Amniotic epithelial cell (primary cell): ENCODE data around the gene ZNF556.
A peak's percentile ranks its signal among the peaks of the same experiment; 100 is the strongest.
"Not testable (repeated sequence)": the region's sequence is repeated elsewhere in the genome, so short reads cannot be mapped to it uniquely, and the experiment has no call there.

Experiments
- DNase-seq: peaks from one replicate; pipeline ENCODE4 v3.0.0-alpha.2; 2010; ENCODE audit warnings: low read depth

Gene ZNF556

GRCh38 chr19:2853015-2853606 lies 14.0 kb upstream of the ZNF556 start:
- DNase-seq: peak; percentile 15

DNA sequence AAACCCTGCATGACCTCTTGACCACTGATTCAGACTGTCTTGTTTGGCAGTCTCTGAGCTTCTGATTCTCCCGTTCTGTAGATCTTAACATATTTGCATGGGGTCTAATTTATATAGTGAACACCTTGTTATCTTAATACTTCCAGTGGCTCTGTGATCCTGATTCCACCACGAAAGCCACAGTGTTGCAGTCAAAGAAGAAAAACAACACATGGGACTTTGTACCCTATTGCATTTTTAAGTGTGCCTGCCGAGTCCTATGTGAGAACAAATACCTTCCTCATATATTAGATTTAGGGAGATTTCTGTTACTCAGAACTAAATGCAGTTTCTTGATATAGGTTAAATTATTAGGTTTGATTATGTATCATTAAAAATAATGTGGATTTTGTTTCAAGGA lies 12.3 kb upstream of the ZNF556 start:
- DNase-seq: no peak

- no peak for DNase-seq
Observed at GRCh38 chr19:2856457-2857050, 10.6 kb upstream of the ZNF556 start.

GRCh38 chr19:2858864-2859263 lies 8.3 kb upstream of the ZNF556 start:
- no peak for DNase-seq

- DNase-seq: no peak
Observed at GRCh38 chr19:2863816-2864215, 3.3 kb upstream of the ZNF556 start.

GRCh38 chr19:2865334-2866100 lies 1.6 kb upstream of the ZNF556 start:
- peak; percentile 81 for DNase-seq

- no peak for DNase-seq
Observed at GRCh38 chr19:2866495-2867024, 575 bp upstream of the ZNF556 start.

DNA sequence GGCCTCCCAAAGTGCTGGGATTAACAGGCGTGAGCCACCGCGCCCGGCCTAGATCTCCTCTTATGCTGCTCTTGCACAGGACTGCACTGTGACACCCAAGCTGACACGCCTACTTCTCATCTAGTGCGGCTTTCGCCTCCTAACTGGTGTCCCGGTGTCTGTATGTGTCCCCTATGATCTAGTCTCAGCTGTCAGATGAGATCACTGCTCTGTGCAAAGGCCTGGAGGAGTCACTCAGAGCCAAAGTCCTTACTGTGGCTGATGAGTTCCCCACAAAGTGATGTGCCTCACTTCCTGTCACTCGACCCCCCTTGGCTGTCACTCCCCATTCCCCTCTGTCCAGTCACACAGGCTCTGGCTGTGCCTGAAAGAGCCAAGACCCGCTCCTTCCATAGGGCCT lies 2.5 kb downstream of the ZNF556 start:
- DNase-seq: no peak

GRCh38 chr19:2872175-2872574 lies 5.0 kb downstream of the ZNF556 start:
- DNase-seq: not testable (repeated sequence)

GRCh38 chr19:2877398-2878331 lies 10.5 kb downstream of the ZNF556 start:
- no peak for DNase-seq

DNA sequence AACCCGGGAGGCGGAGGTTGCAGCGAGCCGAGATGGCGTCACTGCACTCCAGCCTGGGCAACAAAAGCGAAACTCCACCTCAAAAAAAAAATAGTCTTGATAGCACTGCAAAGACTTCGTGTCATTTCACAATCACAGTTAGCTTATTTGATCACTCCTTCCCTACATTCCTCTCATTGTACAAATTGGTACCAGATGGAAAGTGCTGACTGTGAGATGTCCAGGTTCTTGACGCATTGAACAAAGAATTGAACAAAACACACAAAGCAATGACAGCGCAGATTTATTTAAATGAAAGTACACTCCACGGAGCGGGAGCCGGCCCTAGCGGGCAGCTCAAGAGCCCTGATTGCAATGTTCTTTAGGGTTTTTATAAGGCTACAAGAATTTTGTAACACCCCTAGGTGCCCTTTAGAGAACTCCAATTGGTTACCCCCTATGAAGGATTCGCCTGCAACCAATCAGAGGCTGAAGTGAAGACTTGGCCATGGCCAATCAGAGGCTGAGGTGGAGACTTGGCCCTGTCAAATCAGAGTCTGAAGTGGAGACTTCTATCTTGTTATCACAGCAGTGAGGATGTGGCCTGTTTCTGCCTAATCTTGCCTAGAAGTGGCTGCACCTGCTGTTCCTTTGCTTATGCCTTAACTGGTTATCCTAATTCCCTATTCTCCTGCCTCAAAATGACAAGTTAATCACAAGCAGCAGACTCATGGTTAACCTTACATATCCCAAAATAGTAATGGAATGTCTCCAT lies 16.7 kb downstream of the ZNF556 start:
- DNase-seq: no peak

DNA sequence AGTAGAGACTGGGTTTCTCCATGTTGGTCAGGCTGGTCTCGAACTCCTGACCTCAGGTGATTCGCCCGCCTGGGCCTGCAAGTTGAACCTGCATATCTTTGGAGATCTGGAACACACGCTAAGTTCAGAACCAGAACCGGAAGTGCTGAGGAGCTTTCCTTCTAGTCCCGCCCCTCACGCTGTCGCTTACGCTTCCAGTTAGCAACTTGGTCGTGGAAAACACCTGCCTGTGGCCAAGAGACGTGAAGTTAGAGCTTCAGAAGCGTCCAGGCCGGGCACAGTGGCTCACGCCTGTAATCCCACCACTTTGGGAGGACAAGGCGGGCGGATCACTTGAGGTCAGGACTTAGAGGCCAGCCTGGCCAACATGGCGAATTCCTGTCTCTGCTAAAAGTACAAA lies 18.6 kb downstream of the ZNF556 start:
- DNase-seq: no peak

- DNase-seq: peak; percentile 64
Observed at GRCh38 chr19:2887391-2887914, 20.3 kb downstream of the ZNF556 start.

DNA sequence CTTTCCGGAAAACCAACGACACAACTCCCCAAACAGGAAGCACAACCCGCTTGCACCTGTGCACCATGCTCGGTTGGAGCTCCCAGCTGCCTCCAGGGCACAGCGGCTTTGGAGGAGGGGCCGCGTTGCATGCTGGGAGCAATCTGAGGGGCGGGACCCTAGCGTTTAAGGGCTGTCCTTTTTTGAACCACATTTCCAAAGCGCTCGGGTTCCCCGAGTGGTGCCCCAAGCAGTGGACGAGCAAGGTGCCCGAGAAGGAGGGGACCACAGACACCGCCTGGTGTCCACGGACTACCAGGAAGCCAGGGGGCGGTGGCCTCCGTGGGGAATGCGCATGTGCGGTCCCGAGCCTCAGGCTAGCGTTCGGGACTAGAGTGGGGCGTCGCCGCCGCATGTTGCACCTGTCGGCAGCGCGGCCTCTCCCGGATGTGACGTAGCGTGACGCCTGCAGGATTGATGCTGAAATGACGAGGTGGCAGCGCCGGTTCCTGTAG lies 21.6 kb downstream of the ZNF556 start:
- DNase-seq: peak; percentile 21

DNA sequence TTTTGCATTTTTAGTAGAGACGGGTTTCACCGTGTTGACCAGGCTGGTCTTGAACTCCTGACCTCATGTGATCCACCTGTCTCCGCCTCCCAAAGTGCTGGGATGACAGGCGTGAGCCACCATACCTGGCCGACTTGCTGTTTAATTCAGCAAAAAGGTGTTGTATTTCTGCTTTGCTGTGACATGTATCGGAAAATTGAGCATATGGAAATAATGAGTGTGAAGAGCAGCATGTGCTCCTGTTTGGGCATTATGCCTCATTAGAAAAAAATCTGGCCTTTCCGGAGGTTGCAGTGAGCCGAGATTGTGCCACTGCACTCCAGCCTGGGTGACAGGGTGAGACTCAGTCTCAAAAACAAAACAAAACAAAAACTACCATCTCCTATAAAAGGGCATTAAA lies 23.4 kb downstream of the ZNF556 start:
- DNase-seq: not testable (repeated sequence)

DNA sequence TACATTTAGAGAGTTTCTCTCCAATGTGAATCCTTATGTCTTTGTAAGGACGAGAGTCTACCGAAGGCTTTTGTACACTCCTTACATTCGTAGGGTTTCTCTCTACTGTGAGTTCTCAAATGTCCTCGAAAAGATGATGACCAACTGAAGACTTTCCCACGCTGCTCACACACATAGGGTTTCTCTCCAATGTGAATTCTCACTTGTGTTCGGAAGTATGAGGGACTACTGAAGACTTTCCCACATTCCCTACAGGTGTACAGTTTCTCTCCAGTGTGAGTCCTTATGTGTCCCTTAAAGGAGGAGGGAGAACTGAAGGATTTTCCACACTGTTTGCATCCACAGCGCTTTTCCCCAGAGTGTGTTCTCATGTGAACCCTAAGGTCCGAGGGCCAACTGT lies 29.6 kb downstream of the ZNF556 start:
- DNase-seq: no peak

GRCh38 chr19:2900296-2901252 lies 33.4 kb downstream of the ZNF556 start, which contains the start of gene ZNF57:
TSS of gene ZNF57 (plus strand) at chr19:2900928. CDS start at chr19:2901046, 118 bp downstream.
- DNase-seq: peak; percentile 98

GRCh38 chr19:2902590-2903218 lies 35.6 kb downstream of the ZNF556 start:
- no peak for DNase-seq

DNA sequence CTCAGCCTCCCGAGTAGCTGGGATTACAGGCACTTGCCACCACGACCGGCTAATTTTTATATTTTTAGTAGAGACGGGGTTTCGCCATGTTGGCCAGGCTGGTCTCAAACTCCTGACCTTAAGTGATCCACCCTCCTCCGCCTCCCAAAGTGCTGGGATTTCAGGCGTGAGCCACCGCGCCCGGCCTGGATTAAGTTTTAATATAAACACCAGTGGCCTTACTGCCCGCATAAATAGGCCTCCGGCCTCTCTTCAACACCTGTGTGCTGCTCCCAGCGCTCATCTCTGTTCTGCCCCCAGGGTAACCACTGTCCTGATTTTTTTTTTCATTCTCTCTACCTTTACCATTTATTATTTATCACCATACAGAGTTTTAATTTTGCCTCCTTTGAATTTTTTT lies 36.2 kb downstream of the ZNF556 start:
- not testable (repeated sequence) for DNase-seq
